Measurements from ENCODE around the gene POLA1. TPM values are rescaled to one million over a fixed set of nuclear protein-coding genes. Genes with fewer than 3 reads are reported as not detected.

POLA1 gene
- total RNA-seq, 4 donors from 2014 or later, result 10.1 to 15.3 (median 13.1) TPM

DNA sequence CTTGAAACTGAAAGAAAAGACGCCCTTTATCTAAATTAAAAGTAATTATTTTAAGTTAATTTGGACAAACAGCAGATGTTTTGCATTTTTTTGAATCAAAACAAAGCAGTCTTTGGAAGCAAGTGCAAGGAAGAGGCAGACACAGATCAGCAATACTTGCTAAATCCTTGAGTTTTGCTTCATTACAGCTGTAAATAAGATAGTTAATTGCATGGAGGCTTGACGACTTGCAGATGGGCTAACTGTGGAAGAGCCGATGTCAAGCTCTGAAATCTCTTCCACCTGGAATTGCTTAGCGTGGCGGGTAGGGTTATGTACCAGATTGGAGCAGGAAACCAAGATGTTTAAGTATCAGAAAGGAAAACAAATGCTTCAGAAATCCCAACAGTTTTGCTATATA, 148.8 kb downstream of the POLA1 start:
- 55% methylated on average over 5 of the region's 5 CpGs for WGBS
- peaks cover 3% of the 10 kb centered on the region for H3K36me3 ChIP-seq
- H3K9me3 ChIP-seq, result no peaks in the 10 kb centered on the region
- TF ChIP-seq POLR2A (IDR thresholded peaks at IDR 0.05) (no peak), EP300 (IDR thresholded peaks at IDR 0.05) (no peak), POLR2AphosphoS5 (IDR thresholded peaks at IDR 0.05) (no peak)
- TF ChIP-seq, protein P1, sequence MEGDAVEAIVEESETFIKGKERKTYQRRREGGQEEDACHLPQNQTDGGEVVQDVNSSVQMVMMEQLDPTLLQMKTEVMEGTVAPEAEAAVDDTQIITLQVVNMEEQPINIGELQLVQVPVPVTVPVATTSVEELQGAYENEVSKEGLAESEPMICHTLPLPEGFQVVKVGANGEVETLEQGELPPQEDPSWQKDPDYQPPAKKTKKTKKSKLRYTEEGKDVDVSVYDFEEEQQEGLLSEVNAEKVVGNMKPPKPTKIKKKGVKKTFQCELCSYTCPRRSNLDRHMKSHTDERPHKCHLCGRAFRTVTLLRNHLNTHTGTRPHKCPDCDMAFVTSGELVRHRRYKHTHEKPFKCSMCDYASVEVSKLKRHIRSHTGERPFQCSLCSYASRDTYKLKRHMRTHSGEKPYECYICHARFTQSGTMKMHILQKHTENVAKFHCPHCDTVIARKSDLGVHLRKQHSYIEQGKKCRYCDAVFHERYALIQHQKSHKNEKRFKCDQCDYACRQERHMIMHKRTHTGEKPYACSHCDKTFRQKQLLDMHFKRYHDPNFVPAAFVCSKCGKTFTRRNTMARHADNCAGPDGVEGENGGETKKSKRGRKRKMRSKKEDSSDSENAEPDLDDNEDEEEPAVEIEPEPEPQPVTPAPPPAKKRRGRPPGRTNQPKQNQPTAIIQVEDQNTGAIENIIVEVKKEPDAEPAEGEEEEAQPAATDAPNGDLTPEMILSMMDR (IDR thresholded peaks at IDR 0.05), result no peak
- H3K4me1 ChIP-seq, result no peaks in the 10 kb centered on the region
- H3K4me3 ChIP-seq, result no peak overlapping the region
- DNase-seq (ENCODE audit: low spot score in 2 of 2), result no peak
- no peak overlapping the region for H3K27ac ChIP-seq
- H3K27me3 ChIP-seq, result no peaks in the 10 kb centered on the region

DNA sequence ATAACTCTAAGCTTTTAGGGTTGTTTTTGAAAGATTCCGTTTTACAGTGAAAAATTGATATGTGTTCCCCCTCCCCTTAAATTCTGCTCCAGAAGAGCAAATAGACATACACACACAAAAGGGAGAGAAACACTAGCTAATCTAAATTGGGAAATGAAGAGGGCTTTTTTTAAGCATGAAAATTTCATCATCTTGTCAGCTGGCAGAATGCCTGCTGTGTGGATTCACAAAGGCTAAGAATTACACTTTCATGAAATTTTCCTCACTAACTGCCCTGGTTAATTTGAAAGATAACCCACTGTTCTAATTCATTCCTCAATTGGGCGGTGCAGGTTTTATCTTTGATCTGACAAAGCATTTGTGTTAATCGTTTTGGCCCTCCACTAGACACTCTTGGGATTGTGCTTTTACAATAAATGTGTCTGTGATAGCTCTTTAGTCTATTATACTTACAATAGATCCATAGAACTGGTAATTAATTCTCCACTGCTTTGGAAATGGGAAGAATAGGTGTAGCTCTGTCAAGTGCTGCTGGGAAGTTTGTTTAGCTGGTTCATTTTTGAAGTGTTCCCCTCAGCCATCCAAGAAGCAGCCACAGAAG, 152.9 kb downstream of the POLA1 start:
- H3K36me3 ChIP-seq, result peaks cover 3% of the 10 kb centered on the region
- H3K27me3 ChIP-seq, result no peaks in the 10 kb centered on the region
- H3K9me3 ChIP-seq, result no peaks in the 10 kb centered on the region
- no peaks in the 10 kb centered on the region for H3K4me1 ChIP-seq
- DNase-seq (ENCODE audit: low spot score in 2 of 2), result no peak
- TF ChIP-seq POLR2A (IDR thresholded peaks at IDR 0.05) (no peak), EP300 (IDR thresholded peaks at IDR 0.05) (no peak)
- TF ChIP-seq, protein P1 (IDR thresholded peaks at IDR 0.05), result no peak
- H3K4me3 ChIP-seq, result no peak overlapping the region
- WGBS, result 37% methylated on average over 3 of the region's 3 CpGs
- H3K27ac ChIP-seq, result no peak overlapping the region

DNA sequence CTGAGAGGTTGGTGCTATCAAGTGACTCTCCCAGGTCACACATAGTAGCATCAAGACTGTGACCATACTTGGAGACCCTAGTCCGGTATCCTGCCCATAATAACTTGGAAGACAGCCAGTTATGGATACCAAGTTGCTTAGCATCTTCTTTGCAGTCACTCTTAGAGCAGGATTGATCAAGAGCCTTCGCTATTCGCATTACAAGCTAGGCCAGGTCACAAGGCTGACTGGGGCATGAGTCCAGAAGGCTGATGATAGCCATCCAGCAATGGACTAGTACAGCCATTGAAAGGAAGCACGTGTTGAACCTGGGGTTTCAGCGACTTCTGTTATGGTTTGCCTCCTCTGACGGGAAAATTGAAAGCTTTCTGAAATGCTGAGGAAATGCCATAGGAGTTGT, 157.6 kb downstream of the POLA1 start:
- Histone ChIP-seq H3K36me3 (peaks cover 3% of the 10 kb centered on the region), H3K4me3 (no peak overlapping the region), H3K27ac (no peak overlapping the region), H3K4me1 (no peaks in the 10 kb centered on the region), H3K9me3 (no peaks in the 10 kb centered on the region), H3K27me3 (no peaks in the 10 kb centered on the region)
- no peak for DNase-seq (ENCODE audit: low spot score in 2 of 2)
- TF ChIP-seq POLR2AphosphoS5 (IDR thresholded peaks at IDR 0.05), result no peak
- WGBS, result 83% methylated on average over 6 of the region's 6 CpGs

DNA sequence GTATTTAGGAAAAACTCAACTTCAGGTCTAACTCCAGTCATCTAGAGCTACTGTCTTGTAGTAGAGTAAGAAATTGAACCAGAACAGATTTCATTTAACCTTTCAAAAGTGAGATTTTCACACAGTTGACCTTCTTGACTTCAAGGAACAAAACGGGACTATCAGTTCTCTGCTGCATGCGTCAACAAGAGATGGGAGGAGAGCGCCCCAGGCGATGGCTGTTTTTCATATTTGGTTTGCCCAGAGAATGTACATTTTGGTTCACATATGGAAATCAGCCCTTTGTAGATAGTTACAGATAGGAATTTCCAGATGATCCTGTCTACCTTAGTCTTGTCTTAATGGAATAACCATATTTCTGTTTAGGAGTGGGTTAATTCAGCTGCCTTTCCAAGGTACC, 158.1 kb downstream of the POLA1 start:
- Histone ChIP-seq H3K36me3 (peaks cover 3% of the 10 kb centered on the region), H3K27ac (no peak overlapping the region), H3K4me1 (no peaks in the 10 kb centered on the region), H3K27me3 (no peaks in the 10 kb centered on the region), H3K9me3 (no peaks in the 10 kb centered on the region), H3K4me3 (no peak overlapping the region)
- TF ChIP-seq POLR2A (IDR thresholded peaks at IDR 0.05) (no peak), POLR2AphosphoS5 (IDR thresholded peaks at IDR 0.05) (no peak), EP300 (IDR thresholded peaks at IDR 0.05) (no peak)
- TF ChIP-seq, protein P1 (IDR thresholded peaks at IDR 0.05), result no peak
- 53% methylated on average over 4 of the region's 4 CpGs for WGBS
- no peak for DNase-seq (ENCODE audit: low spot score in 2 of 2)

DNA sequence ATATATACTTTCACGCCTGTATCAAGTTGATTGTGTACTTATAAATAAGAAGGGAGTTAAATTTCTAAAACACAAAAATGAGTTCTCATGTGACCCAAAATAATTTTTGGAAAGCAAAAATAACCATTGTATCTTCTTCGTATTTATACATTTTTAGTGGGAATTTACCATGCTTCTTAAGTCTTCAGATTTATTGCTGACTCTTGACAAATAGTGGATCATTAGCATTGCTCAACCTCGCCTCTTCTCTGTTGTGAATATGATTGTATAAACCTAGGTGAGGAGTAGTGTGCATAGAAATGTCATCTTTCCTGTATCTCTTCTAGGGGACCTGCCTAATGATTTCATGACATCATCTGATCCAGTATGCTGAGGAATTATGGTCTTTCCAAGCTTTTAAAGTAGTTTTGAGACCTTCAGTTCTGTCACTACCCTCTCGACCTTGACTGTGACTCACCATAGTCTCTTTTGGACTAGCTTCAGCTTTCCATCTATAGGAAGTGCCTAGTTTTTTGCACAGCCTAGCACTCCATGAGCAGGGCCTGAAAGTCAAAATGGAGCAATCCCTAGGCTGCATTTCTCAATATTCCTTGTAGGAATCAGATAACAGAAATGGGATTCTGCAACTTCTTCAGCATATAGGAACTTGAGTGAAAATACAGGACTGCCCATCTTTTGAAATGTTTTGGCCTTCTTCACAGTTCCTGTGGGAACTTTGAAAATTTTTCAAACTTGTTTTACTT, 164.5 kb downstream of the POLA1 start:
- WGBS, result 72% methylated on average over 4 of the region's 4 CpGs
- TF ChIP-seq POLR2AphosphoS5 (IDR thresholded peaks at IDR 0.05) (no peak), EP300 (IDR thresholded peaks at IDR 0.05) (no peak), POLR2A (IDR thresholded peaks at IDR 0.05) (no peak)
- TF ChIP-seq, protein P1 (IDR thresholded peaks at IDR 0.05), result no peak
- no peaks in the 10 kb centered on the region for H3K9me3 ChIP-seq
- no peak overlapping the region for H3K27ac ChIP-seq
- DNase-seq (ENCODE audit: low spot score in 2 of 2), result no peak
- no peaks in the 10 kb centered on the region for H3K4me1 ChIP-seq
- H3K36me3 ChIP-seq, result no peaks in the 10 kb centered on the region
- H3K4me3 ChIP-seq, result no peak overlapping the region
- H3K27me3 ChIP-seq, result no peaks in the 10 kb centered on the region
